ENCODE results near the gene TBL2.
"Not testable (repeated sequence)": the region's sequence is repeated elsewhere in the genome, so short reads cannot be mapped to it uniquely, and the experiment has no call there.

TBL2 gene

GRCh38 chr7:73586911-73587310, 8.5 kb upstream of the TBL2 start:
- no peak for DNase-seq (ENCODE audit: low spot score)
- no peak for TF ChIP-seq CTCF (IDR thresholded peaks at IDR 0.05; ENCODE audit: extremely low read depth, missing control alignments)

- no peak for TF ChIP-seq CTCF (IDR thresholded peaks at IDR 0.05; ENCODE audit: extremely low read depth, missing control alignments)
- DNase-seq (ENCODE audit: low spot score) = no peak
These were observed 6.8 kb upstream of the TBL2 start for GRCh38 chr7:73585196-73585595.

- DNase-seq (ENCODE audit: low spot score) = no peak
- TF ChIP-seq CTCF (IDR thresholded peaks at IDR 0.05; ENCODE audit: extremely low read depth, missing control alignments) = no peak
These were observed 4.4 kb upstream of the TBL2 start for GRCh38 chr7:73582664-73583202.

- DNase-seq (ENCODE audit: low spot score) = not testable (repeated sequence)
These were observed 2.6 kb upstream of the TBL2 start for GRCh38 chr7:73581006-73581405.

GRCh38 chr7:73577627-73578341, 595 bp downstream of the TBL2 start:
- no peak for TF ChIP-seq CTCF (IDR thresholded peaks at IDR 0.05; ENCODE audit: extremely low read depth, missing control alignments)
- DNase-seq (ENCODE audit: low spot score) = no peak

GRCh38 chr7:73573791-73574190, 4.6 kb downstream of the TBL2 start:
- DNase-seq (ENCODE audit: low spot score) = no peak
- TF ChIP-seq CTCF (IDR thresholded peaks at IDR 0.05; ENCODE audit: extremely low read depth, missing control alignments) = no peak

- TF ChIP-seq CTCF (IDR thresholded peaks at IDR 0.05; ENCODE audit: extremely low read depth, missing control alignments) = no peak
- DNase-seq (ENCODE audit: low spot score) = no peak
These were observed 5.1 kb downstream of the TBL2 start for GRCh38 chr7:73573276-73573675.

- no peak for TF ChIP-seq CTCF (IDR thresholded peaks at IDR 0.05; ENCODE audit: extremely low read depth, missing control alignments)
- no peak for DNase-seq (ENCODE audit: low spot score)
These were observed 5.6 kb downstream of the TBL2 start for GRCh38 chr7:73572767-73573186.
